GM12865 (cell line): ENCODE data around the gene PDCD2.
"Not testable (repeated sequence)": the region's sequence is repeated elsewhere in the genome, so short reads cannot be mapped to it uniquely, and the experiment has no call there.

Experiments used
- DNase-seq: peaks from one replicate; pipeline ENCODE4 v3.0.0; 2010; ENCODE audit warnings: low read depth
- H3K4me3 ChIP-seq: 2 replicates; pipeline ENCODE4 v1.5.1; 2011; ENCODE audit warnings: mild to moderate bottlenecking, low read depth, low read length, control low read depth
- TF ChIP-seq, protein P1 (sequence below): IDR thresholded peaks from 2 replicates; pipeline ENCODE4 v1.5.1; 2011; ENCODE audit warnings: low read length, control low read depth, low read depth, inconsistent platforms; ENCODE audit not compliant: insufficient read depth; ENCODE audit errors: missing control alignments

PDCD2 gene

DNA sequence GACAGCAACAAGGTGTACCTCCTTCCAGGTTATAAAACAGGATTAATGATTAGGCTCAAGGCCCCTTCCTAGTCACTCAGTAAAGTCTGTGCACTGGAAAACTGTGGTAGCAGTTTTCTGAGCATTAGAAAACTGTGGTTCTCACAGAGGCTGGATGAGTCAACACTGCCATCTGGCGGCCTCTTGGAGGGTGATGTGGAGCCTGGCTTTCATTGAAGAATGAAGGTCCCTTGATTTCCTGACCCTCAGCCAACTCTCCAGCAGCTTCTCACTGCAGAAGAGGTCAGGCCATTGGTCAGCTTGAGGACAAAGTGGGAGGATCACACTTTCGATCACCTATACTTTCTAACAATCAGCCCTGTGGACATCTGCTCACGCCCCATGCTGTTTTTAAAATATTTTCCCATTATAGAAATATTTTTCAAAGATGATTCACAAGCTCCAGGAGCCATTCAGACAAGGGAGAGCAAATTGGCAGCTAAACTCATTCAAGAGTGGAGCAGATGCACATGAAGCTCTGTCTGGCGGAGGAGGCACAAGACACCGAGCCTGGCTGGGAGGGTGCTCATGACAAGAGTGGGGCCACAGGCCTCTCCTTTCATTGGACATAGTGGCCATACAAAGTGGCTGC, 54.5 kb downstream of the PDCD2 start:
- no peak overlapping the region for H3K4me3 ChIP-seq
- DNase-seq: peak; percentile 66
- TF ChIP-seq, protein P1, sequence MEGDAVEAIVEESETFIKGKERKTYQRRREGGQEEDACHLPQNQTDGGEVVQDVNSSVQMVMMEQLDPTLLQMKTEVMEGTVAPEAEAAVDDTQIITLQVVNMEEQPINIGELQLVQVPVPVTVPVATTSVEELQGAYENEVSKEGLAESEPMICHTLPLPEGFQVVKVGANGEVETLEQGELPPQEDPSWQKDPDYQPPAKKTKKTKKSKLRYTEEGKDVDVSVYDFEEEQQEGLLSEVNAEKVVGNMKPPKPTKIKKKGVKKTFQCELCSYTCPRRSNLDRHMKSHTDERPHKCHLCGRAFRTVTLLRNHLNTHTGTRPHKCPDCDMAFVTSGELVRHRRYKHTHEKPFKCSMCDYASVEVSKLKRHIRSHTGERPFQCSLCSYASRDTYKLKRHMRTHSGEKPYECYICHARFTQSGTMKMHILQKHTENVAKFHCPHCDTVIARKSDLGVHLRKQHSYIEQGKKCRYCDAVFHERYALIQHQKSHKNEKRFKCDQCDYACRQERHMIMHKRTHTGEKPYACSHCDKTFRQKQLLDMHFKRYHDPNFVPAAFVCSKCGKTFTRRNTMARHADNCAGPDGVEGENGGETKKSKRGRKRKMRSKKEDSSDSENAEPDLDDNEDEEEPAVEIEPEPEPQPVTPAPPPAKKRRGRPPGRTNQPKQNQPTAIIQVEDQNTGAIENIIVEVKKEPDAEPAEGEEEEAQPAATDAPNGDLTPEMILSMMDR: peak; percentile 87

DNA sequence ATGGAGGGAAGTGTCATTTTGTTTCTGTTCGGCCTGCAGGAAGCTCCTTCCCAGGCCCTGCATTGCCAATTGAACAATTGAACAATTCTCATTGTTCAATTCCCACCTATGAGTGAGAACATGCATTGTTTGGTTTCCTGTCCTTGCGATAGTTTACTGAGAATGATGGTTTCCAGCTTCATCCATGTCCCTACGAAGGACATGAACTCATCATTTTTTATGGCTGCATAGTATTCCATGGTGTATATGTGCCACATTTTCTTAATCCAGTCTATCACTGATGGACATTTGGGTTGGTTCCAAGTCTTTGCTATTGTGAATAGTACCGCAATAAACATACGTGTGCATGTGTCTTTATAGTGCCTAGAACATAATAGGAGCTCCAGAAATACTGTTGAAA, 56.4 kb downstream of the PDCD2 start:
- not testable (repeated sequence) for DNase-seq, H3K4me3 ChIP-seq

DNA sequence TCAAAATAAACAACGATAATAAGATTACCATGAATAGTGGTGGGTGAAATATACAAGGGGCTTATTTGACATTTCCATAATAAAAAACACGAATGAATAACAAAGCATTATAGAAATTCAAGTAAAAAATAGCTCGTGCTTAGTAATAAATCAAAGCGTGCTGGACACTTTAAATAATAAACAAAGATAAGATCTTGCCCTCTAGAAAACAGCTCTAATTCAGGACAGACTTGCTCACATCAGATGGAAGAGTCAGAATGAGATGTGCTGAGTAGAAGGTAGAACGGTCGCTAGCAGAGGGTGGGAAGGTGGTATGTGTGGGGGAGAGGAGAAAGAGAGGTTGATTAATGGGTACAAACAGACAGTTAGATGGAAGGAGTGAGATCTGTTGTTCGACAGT, 58.6 kb downstream of the PDCD2 start:
- DNase-seq: no peak
- H3K4me3 ChIP-seq: no peak overlapping the region
- TF ChIP-seq, protein P1: no peak
